ENCODE results near the gene DNAH9.

GRCh38 chr17:11768106-11768505, 169.8 kb downstream of the DNAH9 start:
- TF ChIP-seq NR3C1 (IDR thresholded peaks at IDR 0.05) (no peak), CTCF (IDR thresholded peaks at IDR 0.05) (no peak), SMC3 (IDR thresholded peaks at IDR 0.05) (no peak), POLR2A (IDR thresholded peaks at IDR 0.05; ENCODE audit: low read length) (no peak), TFCP2L1 (CRISPR knock-in tag; IDR thresholded peaks at IDR 0.05) (no peak), HOXB5 (CRISPR knock-in tag; IDR thresholded peaks at IDR 0.05) (no peak), ELK1 (IDR thresholded peaks at IDR 0.05; ENCODE audit: low read depth, low read length) (no peak), JUN (IDR thresholded peaks at IDR 0.05) (no peak), RFX5 (IDR thresholded peaks at IDR 0.05) (no peak), RCOR1 (IDR thresholded peaks at IDR 0.05; ENCODE audit: low read depth, low read length) (no peak), RAD21 (conservative IDR thresholded peaks at IDR 0.05 in 1 of 2, IDR thresholded peaks at IDR 0.05 in 1 of 2) (no peak), MYC (IDR thresholded peaks at IDR 0.05; ENCODE audit: borderline replicate concordance, low read length) (no peak), USF2 (IDR thresholded peaks at IDR 0.05) (no peak), REST (IDR thresholded peaks at IDR 0.05) (no peak)
